ENCODE data around the gene FADS6. TPM values are rescaled to one million over a fixed set of nuclear protein-coding genes. Genes with fewer than 3 reads are reported as not detected.

The FADS6 gene
- total RNA-seq, 1 experiment from 2014 or later = not detected

DNA sequence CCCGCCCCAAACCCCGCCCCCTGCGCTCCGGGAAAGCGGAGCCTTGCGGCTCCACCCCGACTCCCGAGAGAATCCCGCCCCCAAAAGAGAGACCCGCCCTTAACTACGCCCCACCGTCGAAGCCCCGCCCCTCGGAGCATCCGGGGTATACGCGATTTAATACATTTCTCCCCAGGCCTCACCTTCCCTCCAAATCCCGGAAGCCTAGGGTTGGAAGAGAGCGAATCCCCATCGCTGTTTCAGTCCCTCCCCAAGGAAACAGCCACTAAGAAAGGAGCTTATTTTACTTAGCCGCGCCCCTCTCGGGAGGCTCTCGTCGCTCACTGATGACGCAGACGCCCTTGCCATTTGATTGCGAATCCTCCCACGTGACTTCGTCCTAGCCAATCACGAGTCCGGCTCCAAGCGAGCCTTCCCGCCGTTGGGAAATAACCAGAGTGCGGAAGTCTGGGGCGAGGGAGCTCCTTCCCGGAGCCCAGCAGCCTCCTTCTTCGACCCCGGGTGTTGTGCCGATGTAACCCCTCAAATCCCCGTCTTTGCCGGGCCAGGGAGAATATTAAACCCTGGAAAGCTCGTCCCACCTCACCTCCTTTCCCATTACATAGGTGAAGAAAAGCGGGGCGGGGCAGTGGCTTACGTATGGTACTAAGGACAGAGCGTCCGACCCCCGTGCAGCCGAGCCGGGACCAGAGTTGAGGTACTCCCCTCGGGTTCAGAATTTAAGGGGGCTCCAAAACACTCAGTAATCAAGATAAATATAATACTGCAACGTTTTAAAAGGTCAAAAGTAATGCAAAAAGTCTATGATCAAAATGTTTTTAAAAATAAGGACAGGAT lies 20.2 kb downstream of the FADS6 start:
- ChIA-PET CTCF (interaction anchor here (0.5 to 1.3 kb wide), 9 partner anchors 9 to 328 kb away, joined by 3 to 10 read pairs (median 3); no protein-coding TSS in a partner anchor), POLR2A (ENCODE audit: unreplicated experiment) (interaction anchor here (0.5 to 1.0 kb wide), 18 partner anchors 9 to 1511 kb away, joined by 3 to 46 read pairs (median 4); partner anchors contain the start of genes GRIN2C and SLC25A19)
- peak; percentile 92 for ATAC-seq
- Histone ChIP-seq H3K9ac (ENCODE audit: low read length) (peak overlapping the region; percentile 91), H3K9me2 (replicated peaks; ENCODE audit: low read length) (no peaks in the 10 kb centered on the region), H2AFZ (ENCODE audit: low read length) (peak overlapping the region; percentile 85), H3K27me3 (ENCODE audit: low read length) (no peaks in the 10 kb centered on the region), H3K79me2 (ENCODE audit: low read length) (0 out of 2 replicates have a peak, but pooled peaks cover 3% of the 10 kb centered on the region), H3K4me3 (ENCODE audit: low read length) (peak overlapping the region; percentile 97), H3K9me3 (ENCODE audit: low read length) (no peaks in the 10 kb centered on the region), H3F3A (ENCODE audit: low read length, unreplicated experiment) (no peaks in the 10 kb centered on the region), H3K36me3 (ENCODE audit: low read depth, low read length) (no peaks in the 10 kb centered on the region), H3K27ac (ENCODE audit: low read length) (peak overlapping the region; percentile 54), H3K4me1 (ENCODE audit: insufficient read depth, low read length) (peaks cover 19% of the 10 kb centered on the region), H3K4me2 (ENCODE audit: low read length) (peak overlapping the region; percentile 100), H4K20me1 (ENCODE audit: low read length) (no peaks in the 10 kb centered on the region)
- intact Hi-C loops (cut with micrococcal nuclease) = no loop called here
- DNase-seq = peak; percentile 100
- TF ChIP-seq, protein P1, sequence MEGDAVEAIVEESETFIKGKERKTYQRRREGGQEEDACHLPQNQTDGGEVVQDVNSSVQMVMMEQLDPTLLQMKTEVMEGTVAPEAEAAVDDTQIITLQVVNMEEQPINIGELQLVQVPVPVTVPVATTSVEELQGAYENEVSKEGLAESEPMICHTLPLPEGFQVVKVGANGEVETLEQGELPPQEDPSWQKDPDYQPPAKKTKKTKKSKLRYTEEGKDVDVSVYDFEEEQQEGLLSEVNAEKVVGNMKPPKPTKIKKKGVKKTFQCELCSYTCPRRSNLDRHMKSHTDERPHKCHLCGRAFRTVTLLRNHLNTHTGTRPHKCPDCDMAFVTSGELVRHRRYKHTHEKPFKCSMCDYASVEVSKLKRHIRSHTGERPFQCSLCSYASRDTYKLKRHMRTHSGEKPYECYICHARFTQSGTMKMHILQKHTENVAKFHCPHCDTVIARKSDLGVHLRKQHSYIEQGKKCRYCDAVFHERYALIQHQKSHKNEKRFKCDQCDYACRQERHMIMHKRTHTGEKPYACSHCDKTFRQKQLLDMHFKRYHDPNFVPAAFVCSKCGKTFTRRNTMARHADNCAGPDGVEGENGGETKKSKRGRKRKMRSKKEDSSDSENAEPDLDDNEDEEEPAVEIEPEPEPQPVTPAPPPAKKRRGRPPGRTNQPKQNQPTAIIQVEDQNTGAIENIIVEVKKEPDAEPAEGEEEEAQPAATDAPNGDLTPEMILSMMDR (conservative IDR thresholded peaks at IDR 0.05; ENCODE audit: low read depth, low read length) = no peak
- TF ChIP-seq EZH2 (IDR thresholded peaks at IDR 0.05; ENCODE audit: low read length, unreplicated experiment) = no peak
- TF ChIP-seq EZH2phosphoT487 (IDR thresholded peaks at IDR 0.05; ENCODE audit: borderline replicate concordance, low read length) = no peak
- TSS peak; percentile 99 for BruUV-seq (replicated peaks)

GRCh38 chr17:74872313-74873036 lies 21.0 kb downstream of the FADS6 start, which contains the start of gene FDXR:
Gene FDXR, minus strand, starts transcription at chr17:74872994. Its CDS starts 50 bp downstream, at chr17:74872944.
- no TSS peak for BruUV-seq (replicated peaks)
- peak; percentile 84 for ATAC-seq
- intact Hi-C loops (cut with micrococcal nuclease) = no loop called here

More at GRCh38 chr17:74872313-74873036, 21.0 kb downstream of the FADS6 start, which contains the start of gene FDXR:
- Histone ChIP-seq H3K27me3 (ENCODE audit: low read length) (no peaks in the 10 kb centered on the region), H3K27ac (ENCODE audit: low read length) (peak within 1 kb of the TSS; percentile 54), H3K4me2 (ENCODE audit: low read length) (peak within 1 kb of the TSS; percentile 100), H3K4me1 (ENCODE audit: insufficient read depth, low read length) (peaks cover 19% of the 10 kb centered on the region), H4K20me1 (ENCODE audit: low read length) (no peaks in the 10 kb centered on the region), H3K36me3 (ENCODE audit: low read depth, low read length) (no peaks in the 10 kb centered on the region), H3K9me2 (replicated peaks; ENCODE audit: low read length) (no peaks in the 10 kb centered on the region), H3K4me3 (ENCODE audit: low read length) (peak within 1 kb of the TSS; percentile 97), H3F3A (ENCODE audit: low read length, unreplicated experiment) (no peaks in the 10 kb centered on the region), H3K79me2 (ENCODE audit: low read length) (0 out of 2 replicates have a peak, but pooled peaks cover 3% of the 10 kb centered on the region), H3K9ac (ENCODE audit: low read length) (peak within 1 kb of the TSS; percentile 91), H3K9me3 (ENCODE audit: low read length) (no peaks in the 10 kb centered on the region), H2AFZ (ENCODE audit: low read length) (peak within 1 kb of the TSS; percentile 97)
- TF ChIP-seq, protein P1 (conservative IDR thresholded peaks at IDR 0.05; ENCODE audit: low read depth, low read length) = no peak
- TF ChIP-seq EZH2 (IDR thresholded peaks at IDR 0.05; ENCODE audit: low read length, unreplicated experiment) (no peak), EZH2phosphoT487 (IDR thresholded peaks at IDR 0.05; ENCODE audit: borderline replicate concordance, low read length) (no peak)
- DNase-seq = peak; percentile 21
- ChIA-PET POLR2A (ENCODE audit: unreplicated experiment) (interaction anchor here (0.5 to 1.0 kb wide), 11 partner anchors 9 to 442 kb away, joined by 3 to 15 read pairs (median 3); partner anchors contain the start of gene SLC25A19), CTCF (interaction anchor here (0.5 to 1.3 kb wide), 6 partner anchors 8 to 329 kb away, joined by 3 to 10 read pairs (median 3); no protein-coding TSS in a partner anchor)

Data from PC-3 (cell line).